OCI-LY3 (cell line): ENCODE data around the gene HPCAL1.

Experiments used
- H2AFZ ChIP-seq: fragments of 200-600, 300-600 bp; shearing (Covaris generic); 2 replicates; pipeline ENCODE4 v1.6.0; 2014; ENCODE audit warnings: antibody characterized with exemption, low read depth, low read length
- H3K27ac ChIP-seq: fragments of 200-600, 300-600 bp; sonication (generic); 2 replicates; pipeline ENCODE4 v1.5.1; 2014; ENCODE audit warnings: mild to moderate bottlenecking, low read length, moderate library complexity, mixed read lengths
- H3K27me3 ChIP-seq: fragments of 200-600, 300-600 bp; sonication (generic); 2 replicates; pipeline ENCODE4 v1.6.1; 2014; ENCODE audit warnings: low read depth, low read length, mixed read lengths
- H3K36me3 ChIP-seq: fragments of 200-600, 300-600 bp; sonication (generic); replicated peaks from 2 replicates; pipeline ENCODE3; 2014; ENCODE audit warnings: low read depth, low read length, mixed read lengths
- H3K4me1 ChIP-seq: fragments of 300-600, 200-600 bp; sonication (generic); 2 replicates; pipeline ENCODE4 v1.6.1; 2014; ENCODE audit warnings: low read length, mixed read lengths
- H3K4me2 ChIP-seq: fragments of 200-600, 300-600 bp; sonication (generic); 2 replicates; pipeline ENCODE4 v1.6.1; 2014; ENCODE audit warnings: low read length, mixed read lengths
- H3K4me3 ChIP-seq: fragments of 300-600, 200-600 bp; sonication (generic); 2 replicates; pipeline ENCODE4 v1.5.1; 2014; ENCODE audit warnings: antibody characterized with exemption, mild to moderate bottlenecking, low read length, moderate library complexity
- H3K79me2 ChIP-seq: fragments of 300-600, 200-600 bp; shearing (Covaris generic); 2 replicates; pipeline ENCODE4 v1.6.1; 2014; ENCODE audit warnings: mild to moderate bottlenecking, low read length, mixed read lengths
- H3K9ac ChIP-seq: fragments of 300-600, 200-600 bp; shearing (Covaris generic); 2 replicates; pipeline ENCODE4 v1.6.0; 2014; ENCODE audit warnings: mild to moderate bottlenecking, low read length, moderate library complexity
- H3K9me3 ChIP-seq: fragments of 200-600, 300-600 bp; shearing (Covaris generic); 2 replicates; pipeline ENCODE4 v1.6.1; 2014; ENCODE audit warnings: low read length, mixed read lengths; ENCODE audit not compliant: insufficient read depth
- H4K20me1 ChIP-seq: fragments of 200-600, 300-600 bp; sonication (generic); 2 replicates; pipeline ENCODE4 v1.6.1; 2016; ENCODE audit warnings: low read length, mixed read lengths; ENCODE audit not compliant: insufficient read depth
- CTCF ChIP-seq: fragments of 200-600, 300-600 bp; sonication (generic); IDR thresholded peaks from 2 replicates; pipeline ENCODE4 v1.5.1; 2014; ENCODE audit warnings: antibody characterized with exemption, low read length, low read depth
- EZH2phosphoT487 ChIP-seq: fragments of 200-600 bp; shearing (Covaris generic); IDR thresholded peaks from 2 replicates; pipeline ENCODE4 v1.6.1; 2018; ENCODE audit warnings: antibody characterized with exemption, mixed run types, low read depth

The HPCAL1 gene

GRCh38 chr2:10302479-10303180 lies at the start of gene HPCAL1:
HPCAL1 (plus strand) TSS chr2:10302904; CDS start chr2:10419758, 116,854 bp downstream.
- TF ChIP-seq CTCF (peak; percentile 53), EZH2phosphoT487 (no peak)
- peak within 1 kb of the TSS; percentile 73 for H3K27ac ChIP-seq

GRCh38 chr2:10253596-10254372 lies 48.9 kb upstream of the HPCAL1 start:
- H3K4me2 ChIP-seq: no peak overlapping the region
- H3K79me2 ChIP-seq: no peaks in the 10 kb centered on the region
- no peaks in the 10 kb centered on the region for H4K20me1 ChIP-seq
- peaks cover 4% of the 10 kb centered on the region; the same call in 1 of the 2 replicates for H3K9me3 ChIP-seq
- H3K27me3 ChIP-seq: peaks cover 11% of the 10 kb centered on the region
- H3K27ac ChIP-seq: no peak overlapping the region
- H3K9ac ChIP-seq: no peak overlapping the region
- H3K4me3 ChIP-seq: no peak overlapping the region
- H3K4me1 ChIP-seq: no peaks in the 10 kb centered on the region
- no peak overlapping the region for H2AFZ ChIP-seq
- no peaks in the 10 kb centered on the region for H3K36me3 ChIP-seq
- no peak for TF ChIP-seq EZH2phosphoT487
- TF ChIP-seq CTCF: no peak

More at GRCh38 chr2:10302479-10303180, at the start of gene HPCAL1:
- H3K79me2 ChIP-seq: no peaks in the 10 kb centered on the region
- H3K4me3 ChIP-seq: peak within 1 kb of the TSS; percentile 89
- peak within 1 kb of the TSS; percentile 88; the same call in 1 of the 2 replicates for H2AFZ ChIP-seq
- no peaks in the 10 kb centered on the region for H3K9me3 ChIP-seq
- H3K27me3 ChIP-seq: peaks cover 33% of the 10 kb centered on the region
- peak within 1 kb of the TSS; percentile 93 for H3K9ac ChIP-seq
- H3K4me1 ChIP-seq: peaks cover 22% of the 10 kb centered on the region
- no peaks in the 10 kb centered on the region for H3K36me3 ChIP-seq
- H3K4me2 ChIP-seq: peak within 1 kb of the TSS; percentile 99
- peaks cover 36% of the 10 kb centered on the region for H4K20me1 ChIP-seq

GRCh38 chr2:10254373-10255188 lies 48.1 kb upstream of the HPCAL1 start:
- Histone ChIP-seq H4K20me1 (no peaks in the 10 kb centered on the region), H3K4me1 (no peaks in the 10 kb centered on the region), H3K4me3 (no peak overlapping the region), H3K9ac (no peak overlapping the region), H2AFZ (no peak overlapping the region), H3K4me2 (no peak overlapping the region), H3K36me3 (no peaks in the 10 kb centered on the region), H3K27me3 (peaks cover 7% of the 10 kb centered on the region), H3K79me2 (no peaks in the 10 kb centered on the region), H3K9me3 (no peaks in the 10 kb centered on the region; the same call in 1 of the 2 replicates), H3K27ac (no peak overlapping the region)
- TF ChIP-seq EZH2phosphoT487 (no peak), CTCF (no peak)
